Measurements from ENCODE around the gene MYPOP. TPM values are rescaled to one million over a fixed set of nuclear protein-coding genes. Genes with fewer than 3 reads are reported as not detected.
A peak's percentile ranks its signal among the peaks of the same experiment; 100 is the strongest.

The MYPOP gene
- total and polyA plus RNA-seq, 10 of the 15 experiments (the other 5 are each of a cell fraction or from before 2014, with no cell fraction given) = 0.47 to 9.4 (median 1.4) TPM

GRCh38 chr19:45862564-45863334 lies 39.7 kb downstream of the MYPOP start, which contains the start of gene SYMPK:
Gene SYMPK (minus strand): TSS chr19:45863147. CDS start chr19:45854495, 8,652 bp downstream.
- Histone ChIP-seq H4K20me1 (ENCODE audit: control insufficient read depth, insufficient read depth) (no peaks in the 10 kb centered on the region), H3K79me2 (ENCODE audit: control insufficient read depth, insufficient read depth, low read length) (peaks cover 29% of the 10 kb centered on the region), H3K27me3 (replicated peaks in 1 of 2; ENCODE audit: control insufficient read depth in 2 of 2, insufficient read depth in 2 of 2, low read length in 1 of 2) (peaks cover 0 to 6% of the 10 kb centered on the region in 2 experiments; a peak in 2 of 4 replicates), H2AFZ (ENCODE audit: control insufficient read depth, low read depth, low read length) (peak within 1 kb of the TSS; percentile 97), H3K9ac (ENCODE audit: control insufficient read depth, insufficient read depth, low read length) (peak within 1 kb of the TSS; percentile 87), H3K4me1 (ENCODE audit: control insufficient read depth, insufficient read depth, low read length) (peaks cover 5% of the 10 kb centered on the region), H3K27ac (ENCODE audit: control insufficient read depth, insufficient read depth) (peak within 1 kb of the TSS; percentile 93), H3K36me3 (ENCODE audit: control insufficient read depth in 2 of 2, insufficient read depth in 2 of 2, low read length in 1 of 2) (peaks cover 0 to 4% of the 10 kb centered on the region in 2 experiments; a peak in 1 of 4 replicates), H3K4me2 (ENCODE audit: control insufficient read depth, insufficient read depth) (peak within 1 kb of the TSS; percentile 98), H3K9me3 (replicated peaks; ENCODE audit: control insufficient read depth, insufficient read depth, low read length) (no peaks in the 10 kb centered on the region), H3K4me3 (peak within 1 kb of the TSS; percentile 97)
- intact Hi-C loops (cut with micrococcal nuclease; ENCODE audit: unreplicated experiment) = loop anchor here (1.0 kb wide), 2 partner anchors 20 to 24 kb away; partner anchors contain the start of gene IRF2BP1
- DNase-seq (ENCODE audit: low read depth, low spot score) (peak; percentile 94), ATAC-seq (peak; percentile 94), FAIRE-seq (peak; percentile 100)
- CTCF ChIA-PET = interaction anchor here (0.9 to 9.2 kb wide), 14 partner anchors 12 to 162 kb away, joined by 3 to 194 read pairs (median 5); partner anchors contain the start of genes IRF2BP1, MYPOP and SIX5
- RAD21 ChIA-PET (ENCODE audit: unreplicated experiment) = interaction anchor here (0.6 to 5.2 kb wide), 13 partner anchors 10 to 165 kb away, joined by 3 to 159 read pairs (median 5); partner anchors contain the start of genes CCDC61, DMWD, FBXO46 and IRF2BP1
- SMC1A ChIA-PET (ENCODE audit: uncharacterized antibody, unreplicated experiment) = interaction anchor here (0.8 to 10.0 kb wide), 8 partner anchors 18 to 94 kb away, joined by 3 to 98 read pairs (median 5); partner anchors contain the start of genes IRF2BP1, MYPOP and SIX5
- WGBS (ENCODE audit: insufficient coverage, insufficient replicate concordance, low lambda C conversion rate, missing lambda C conversion rate) = 1% methylated on average over 56 of the region's 65 CpGs
- BruUV-seq (replicated peaks) = TSS peak; percentile 86
- POLR2A ChIA-PET = interaction anchor here (0.6 to 8.2 kb wide), 16 partner anchors 9 to 236 kb away, joined by 3 to 178 read pairs (median 4); partner anchors contain the start of genes CCDC61, IRF2BP1, MYPOP and SIX5
- in situ Hi-C loops (cut with MboI) = no loop called here
- TF ChIP-seq STAT1 (conservative IDR thresholded peaks at IDR 0.05) = 0 out of 2 replicates have a peak, but pooled peaks have one; percentile 63
- 0 out of 4 replicates have a peak, but pooled peaks of 1 of the 2 experiments have one; percentile 10 for TF ChIP-seq EP300 (IDR thresholded peaks at IDR 0.05; ENCODE audit: borderline replicate concordance in 1 of 2, control insufficient read depth in 1 of 2, low read depth in 2 of 2, low read length in 2 of 2)
- no peak for TF ChIP-seq NFYA (IDR thresholded peaks at IDR 0.05; ENCODE audit: borderline replicate concordance, low read depth, low read length)
- no peak for TF ChIP-seq BCLAF1 (IDR thresholded peaks at IDR 0.05)
- TF ChIP-seq BRCA1 (IDR thresholded peaks at IDR 0.05; ENCODE audit: low read depth, low read length) = no peak
- peak; percentile 90 for TF ChIP-seq POLR2AphosphoS5 (IDR thresholded peaks at IDR 0.05; ENCODE audit: low read length)
- TF ChIP-seq RB1 (IDR thresholded peaks at IDR 0.05; ENCODE audit: borderline replicate concordance) = no peak
- TF ChIP-seq TCF12 (IDR thresholded peaks at IDR 0.05; ENCODE audit: low read depth, low read length) = peak; percentile 34; the same call in 1 of the 2 replicates
- TF ChIP-seq NR2C1 (IDR thresholded peaks at IDR 0.05) = peak; percentile 71
- TF ChIP-seq MTA2 (IDR thresholded peaks at IDR 0.05; ENCODE audit: low read depth) = no peak
- TF ChIP-seq SMC3 (IDR thresholded peaks at IDR 0.05; ENCODE audit: borderline replicate concordance, low read length) = no peak
- TF ChIP-seq JUNB (IDR thresholded peaks at IDR 0.05) = no peak
- peak; percentile 40; the same call in 1 of the 3 replicates for TF ChIP-seq POU2F2 (IDR thresholded peaks at IDR 0.05; ENCODE audit: borderline replicate concordance, low read depth, low read length)
- TF ChIP-seq NRF1 (conservative IDR thresholded peaks at IDR 0.05; ENCODE audit: low read depth, low read length) = peak; percentile 75
- TF ChIP-seq MXI1 (IDR thresholded peaks at IDR 0.05; ENCODE audit: low read depth, low read length) = peak; percentile 60; the same call in 1 of the 2 replicates
- TF ChIP-seq ASH2L (IDR thresholded peaks at IDR 0.05; ENCODE audit: borderline replicate concordance, low read depth) = no peak
- no peak for TF ChIP-seq IRF5 (IDR thresholded peaks at IDR 0.05; ENCODE audit: borderline replicate concordance)
- peak; percentile 81; the same call in 1 of the 2 replicates for TF ChIP-seq SMAD5 (IDR thresholded peaks at IDR 0.05; ENCODE audit: low read depth)
- peak; percentile 36; the same call in 1 of the 2 replicates for TF ChIP-seq RUNX3 (IDR thresholded peaks at IDR 0.05; ENCODE audit: low read length)

Data from GM12878 (cell line).